ENCODE results near the gene NMRAL1.

NMRAL1 gene

GRCh38 chr16:4437366-4437765 is 37.1 kb downstream of the NMRAL1 start:
- H3K4me2 ChIP-seq (ENCODE audit: low read length): no peak overlapping the region
- H3K79me2 ChIP-seq (ENCODE audit: control insufficient read depth, low read length): peaks cover 39% of the 10 kb centered on the region
- H3K4me3 ChIP-seq (ENCODE audit: low read length): no peak overlapping the region
- 0 out of 2 replicates have a peak, but pooled peaks cover 3% of the 10 kb centered on the region for H3F3A ChIP-seq (ENCODE audit: control insufficient read depth, insufficient read depth)
- no peak overlapping the region for H3K27ac ChIP-seq (ENCODE audit: low read depth, low read length)
- peaks cover 3% of the 10 kb centered on the region; the same call in 1 of the 2 replicates for H4K20me1 ChIP-seq (ENCODE audit: control insufficient read depth, insufficient read depth, low read depth, low read length)
- no peaks in the 10 kb centered on the region for H3K4me1 ChIP-seq (ENCODE audit: control insufficient read depth, low read length)
- no peaks in the 10 kb centered on the region for H3K9me3 ChIP-seq (ENCODE audit: control insufficient read depth, insufficient read depth, low read length)
- TF ChIP-seq CTCF (IDR thresholded peaks at IDR 0.05; ENCODE audit: low read depth, low read length, poor library complexity, severe bottlenecking) (no peak), EZH2phosphoT487 (IDR thresholded peaks at IDR 0.05; ENCODE audit: borderline replicate concordance, low read length) (no peak)
- H3K36me3 ChIP-seq (ENCODE audit: control insufficient read depth, low read length): peaks cover 91% of the 10 kb centered on the region
- H3K9me2 ChIP-seq (replicated peaks; ENCODE audit: control insufficient read depth, low read length): no peaks in the 10 kb centered on the region
- H3K27me3 ChIP-seq (ENCODE audit: control insufficient read depth, low read length): no peaks in the 10 kb centered on the region

GRCh38 chr16:4435337-4436067 is 38.9 kb downstream of the NMRAL1 start:
- peaks cover 55% of the 10 kb centered on the region for H3K79me2 ChIP-seq (ENCODE audit: control insufficient read depth, low read length)
- no peak overlapping the region for H3K27ac ChIP-seq (ENCODE audit: low read depth, low read length)
- no peak for TF ChIP-seq CTCF (IDR thresholded peaks at IDR 0.05; ENCODE audit: low read depth, low read length, poor library complexity, severe bottlenecking)

GRCh38 chr16:4433914-4434787 is 40.3 kb downstream of the NMRAL1 start:
- no peak overlapping the region for H3K27ac ChIP-seq (ENCODE audit: low read depth, low read length)
- peaks cover 68% of the 10 kb centered on the region for H3K79me2 ChIP-seq (ENCODE audit: control insufficient read depth, low read length)
- H3K4me1 ChIP-seq (ENCODE audit: control insufficient read depth, low read length): no peaks in the 10 kb centered on the region
- no peak overlapping the region for H3K4me2 ChIP-seq (ENCODE audit: low read length)
- TF ChIP-seq EZH2phosphoT487 (IDR thresholded peaks at IDR 0.05; ENCODE audit: borderline replicate concordance, low read length) (no peak), CTCF (IDR thresholded peaks at IDR 0.05; ENCODE audit: low read depth, low read length, poor library complexity, severe bottlenecking) (no peak)
- H3K36me3 ChIP-seq (ENCODE audit: control insufficient read depth, low read length): peaks cover 90% of the 10 kb centered on the region
- H3K27me3 ChIP-seq (ENCODE audit: control insufficient read depth, low read length): no peaks in the 10 kb centered on the region
- H3F3A ChIP-seq (ENCODE audit: control insufficient read depth, insufficient read depth): 0 out of 2 replicates have a peak, but pooled peaks cover 3% of the 10 kb centered on the region
- peaks cover 11% of the 10 kb centered on the region; the same call in 1 of the 2 replicates for H4K20me1 ChIP-seq (ENCODE audit: control insufficient read depth, insufficient read depth, low read depth, low read length)
- no peaks in the 10 kb centered on the region for H3K9me3 ChIP-seq (ENCODE audit: control insufficient read depth, insufficient read depth, low read length)
- H3K9me2 ChIP-seq (replicated peaks; ENCODE audit: control insufficient read depth, low read length): no peaks in the 10 kb centered on the region
- no peak overlapping the region for H3K4me3 ChIP-seq (ENCODE audit: low read length)

More at GRCh38 chr16:4435337-4436067, 38.9 kb downstream of the NMRAL1 start:
- Histone ChIP-seq H3K9me2 (replicated peaks; ENCODE audit: control insufficient read depth, low read length) (no peaks in the 10 kb centered on the region), H3F3A (ENCODE audit: control insufficient read depth, insufficient read depth) (0 out of 2 replicates have a peak, but pooled peaks cover 3% of the 10 kb centered on the region), H3K4me2 (ENCODE audit: low read length) (no peak overlapping the region), H3K27me3 (ENCODE audit: control insufficient read depth, low read length) (no peaks in the 10 kb centered on the region), H3K36me3 (ENCODE audit: control insufficient read depth, low read length) (peaks cover 88% of the 10 kb centered on the region), H3K4me1 (ENCODE audit: control insufficient read depth, low read length) (no peaks in the 10 kb centered on the region), H4K20me1 (ENCODE audit: control insufficient read depth, insufficient read depth, low read depth, low read length) (peaks cover 3% of the 10 kb centered on the region; the same call in 1 of the 2 replicates), H3K4me3 (ENCODE audit: low read length) (no peak overlapping the region), H3K9me3 (ENCODE audit: control insufficient read depth, insufficient read depth, low read length) (no peaks in the 10 kb centered on the region)

All from DOHH2 (cell line).